ENCODE results near the gene ATOH8. TPM values are rescaled to one million over a fixed set of nuclear protein-coding genes. Genes with fewer than 3 reads are reported as not detected.

The ATOH8 gene
- total RNA-seq, 1 donor from 2014 or later = 93.6 TPM

- no peaks in the 10 kb centered on the region for H3K9me3 ChIP-seq
- intact Hi-C loops (cut with DNase I) = no loop called here
- H3K4me1 ChIP-seq = peaks cover 20% of the 10 kb centered on the region
- H3K36me3 ChIP-seq = no peaks in the 10 kb centered on the region
- TF ChIP-seq, protein P1, sequence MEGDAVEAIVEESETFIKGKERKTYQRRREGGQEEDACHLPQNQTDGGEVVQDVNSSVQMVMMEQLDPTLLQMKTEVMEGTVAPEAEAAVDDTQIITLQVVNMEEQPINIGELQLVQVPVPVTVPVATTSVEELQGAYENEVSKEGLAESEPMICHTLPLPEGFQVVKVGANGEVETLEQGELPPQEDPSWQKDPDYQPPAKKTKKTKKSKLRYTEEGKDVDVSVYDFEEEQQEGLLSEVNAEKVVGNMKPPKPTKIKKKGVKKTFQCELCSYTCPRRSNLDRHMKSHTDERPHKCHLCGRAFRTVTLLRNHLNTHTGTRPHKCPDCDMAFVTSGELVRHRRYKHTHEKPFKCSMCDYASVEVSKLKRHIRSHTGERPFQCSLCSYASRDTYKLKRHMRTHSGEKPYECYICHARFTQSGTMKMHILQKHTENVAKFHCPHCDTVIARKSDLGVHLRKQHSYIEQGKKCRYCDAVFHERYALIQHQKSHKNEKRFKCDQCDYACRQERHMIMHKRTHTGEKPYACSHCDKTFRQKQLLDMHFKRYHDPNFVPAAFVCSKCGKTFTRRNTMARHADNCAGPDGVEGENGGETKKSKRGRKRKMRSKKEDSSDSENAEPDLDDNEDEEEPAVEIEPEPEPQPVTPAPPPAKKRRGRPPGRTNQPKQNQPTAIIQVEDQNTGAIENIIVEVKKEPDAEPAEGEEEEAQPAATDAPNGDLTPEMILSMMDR (IDR thresholded peaks at IDR 0.05) = no peak
- no peaks in the 10 kb centered on the region for H3K27me3 ChIP-seq
- ATAC-seq (no peak), DNase-seq (no peak)
- H3K4me3 ChIP-seq = no peak overlapping the region
- no peak overlapping the region for H3K27ac ChIP-seq
Observed at GRCh38 chr2:85734942-85735608, 18.7 kb upstream of the ATOH8 start.

- peaks cover 23% of the 10 kb centered on the region for H3K4me1 ChIP-seq
- H3K27ac ChIP-seq = no peak overlapping the region
- DNase-seq (no peak), ATAC-seq (no peak)
- H3K36me3 ChIP-seq = no peaks in the 10 kb centered on the region
- intact Hi-C loops (cut with DNase I) = no loop called here
- H3K27me3 ChIP-seq = no peaks in the 10 kb centered on the region
- H3K9me3 ChIP-seq = no peaks in the 10 kb centered on the region
- TF ChIP-seq, protein P1 (IDR thresholded peaks at IDR 0.05) = no peak
- no peak overlapping the region for H3K4me3 ChIP-seq
Observed at GRCh38 chr2:85735691-85736090, 18.1 kb upstream of the ATOH8 start.

DNA sequence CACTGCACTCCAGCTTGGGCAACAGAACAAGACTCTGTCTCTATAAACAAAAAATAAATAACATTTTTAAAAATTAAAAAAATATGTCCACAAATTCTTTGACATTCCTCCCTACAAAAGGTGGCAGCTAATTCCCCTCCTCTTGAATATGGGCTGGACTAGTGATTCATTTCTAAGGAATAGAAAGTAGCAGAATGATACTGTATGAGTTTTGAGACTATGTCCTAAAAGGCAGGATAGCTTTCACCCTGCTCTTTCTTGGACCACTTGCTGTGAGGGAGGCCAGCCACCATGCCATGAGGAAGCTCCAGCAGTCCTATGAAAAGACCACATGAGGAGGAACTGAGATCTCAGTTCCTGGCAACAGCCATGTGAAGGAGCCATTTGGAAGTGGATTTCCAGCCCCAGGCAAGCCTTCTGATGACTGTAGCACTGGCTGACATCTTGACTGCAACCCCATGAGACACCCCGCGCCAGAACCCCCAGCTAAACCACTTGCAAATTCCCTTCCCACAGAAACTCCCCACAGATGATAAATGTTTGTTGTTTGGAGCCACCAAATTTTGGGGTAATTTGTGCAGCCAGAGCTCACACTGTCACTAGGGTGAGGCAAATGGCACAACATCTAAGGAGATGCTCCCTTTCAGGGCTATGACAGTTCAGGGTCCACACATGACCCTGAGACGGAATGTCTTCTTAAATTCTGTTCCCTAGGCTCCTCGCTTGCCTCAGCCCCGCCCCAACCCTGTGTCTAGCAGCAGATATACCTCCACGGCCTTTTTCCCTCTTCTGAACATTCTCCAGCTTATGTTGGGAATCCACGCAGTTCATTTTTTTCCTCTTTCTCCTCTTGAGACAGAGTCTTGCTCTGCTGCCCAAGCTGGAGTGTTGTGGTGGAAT lies 17.1 kb upstream of the ATOH8 start:
- Histone ChIP-seq H3K4me3 (no peak overlapping the region), H3K9me3 (no peaks in the 10 kb centered on the region), H3K36me3 (no peaks in the 10 kb centered on the region), H3K27ac (peak overlapping the region; percentile 51), H3K4me1 (peaks cover 33% of the 10 kb centered on the region), H3K27me3 (no peaks in the 10 kb centered on the region)
- ATAC-seq = no peak
- TF ChIP-seq, protein P1 (IDR thresholded peaks at IDR 0.05) = no peak
- no peak for DNase-seq
- intact Hi-C loops (cut with DNase I) = no loop called here

DNA sequence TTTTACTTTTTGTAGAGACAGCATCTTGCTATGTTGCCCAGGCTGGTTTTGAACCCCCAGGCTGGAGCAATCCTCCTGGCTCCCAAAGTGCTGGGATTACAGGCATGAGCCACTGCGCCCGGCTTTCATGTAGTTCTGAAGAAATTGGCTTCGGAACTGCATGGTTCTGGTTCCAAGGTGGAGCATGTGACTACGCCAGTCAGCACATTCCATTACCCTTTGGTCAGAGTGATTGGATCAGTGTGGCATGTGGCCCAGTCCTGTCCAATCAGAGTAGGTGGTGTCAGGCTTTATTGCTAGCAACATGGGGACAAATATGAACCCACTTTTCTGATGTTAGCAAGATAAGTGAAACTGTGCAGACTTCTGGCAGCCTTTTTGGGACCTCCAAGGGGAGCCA lies 16.3 kb upstream of the ATOH8 start:
- ATAC-seq = peak; percentile 63
- no peaks in the 10 kb centered on the region for H3K27me3 ChIP-seq
- H3K9me3 ChIP-seq = no peaks in the 10 kb centered on the region
- DNase-seq = peak; percentile 63
- H3K4me1 ChIP-seq = peaks cover 39% of the 10 kb centered on the region
- intact Hi-C loops (cut with DNase I) = no loop called here
- H3K36me3 ChIP-seq = no peaks in the 10 kb centered on the region
- no peak overlapping the region for H3K4me3 ChIP-seq
- TF ChIP-seq, protein P1 (IDR thresholded peaks at IDR 0.05) = no peak
- H3K27ac ChIP-seq = peak overlapping the region; percentile 51

GRCh38 chr2:85737961-85738360 lies 15.8 kb upstream of the ATOH8 start:
- H3K27ac ChIP-seq = peak overlapping the region; percentile 49
- no peaks in the 10 kb centered on the region for H3K36me3 ChIP-seq
- no peak overlapping the region for H3K4me3 ChIP-seq
- intact Hi-C loops (cut with DNase I) = no loop called here
- TF ChIP-seq, protein P1 (IDR thresholded peaks at IDR 0.05) = no peak
- H3K27me3 ChIP-seq = no peaks in the 10 kb centered on the region
- DNase-seq (peak; percentile 49), ATAC-seq (no peak)
- H3K9me3 ChIP-seq = no peaks in the 10 kb centered on the region
- H3K4me1 ChIP-seq = peaks cover 42% of the 10 kb centered on the region
